ENCODE measurements around the gene FPGT. TPM values are rescaled to one million over a fixed set of nuclear protein-coding genes. Genes with fewer than 3 reads are reported as not detected.

FPGT gene
- total and polyA plus RNA-seq, 9 of the 15 experiments (the other 6 are each of a cell fraction or from before 2014, with no cell fraction given) = 11.6 to 24.3 (median 22.5) TPM

DNA sequence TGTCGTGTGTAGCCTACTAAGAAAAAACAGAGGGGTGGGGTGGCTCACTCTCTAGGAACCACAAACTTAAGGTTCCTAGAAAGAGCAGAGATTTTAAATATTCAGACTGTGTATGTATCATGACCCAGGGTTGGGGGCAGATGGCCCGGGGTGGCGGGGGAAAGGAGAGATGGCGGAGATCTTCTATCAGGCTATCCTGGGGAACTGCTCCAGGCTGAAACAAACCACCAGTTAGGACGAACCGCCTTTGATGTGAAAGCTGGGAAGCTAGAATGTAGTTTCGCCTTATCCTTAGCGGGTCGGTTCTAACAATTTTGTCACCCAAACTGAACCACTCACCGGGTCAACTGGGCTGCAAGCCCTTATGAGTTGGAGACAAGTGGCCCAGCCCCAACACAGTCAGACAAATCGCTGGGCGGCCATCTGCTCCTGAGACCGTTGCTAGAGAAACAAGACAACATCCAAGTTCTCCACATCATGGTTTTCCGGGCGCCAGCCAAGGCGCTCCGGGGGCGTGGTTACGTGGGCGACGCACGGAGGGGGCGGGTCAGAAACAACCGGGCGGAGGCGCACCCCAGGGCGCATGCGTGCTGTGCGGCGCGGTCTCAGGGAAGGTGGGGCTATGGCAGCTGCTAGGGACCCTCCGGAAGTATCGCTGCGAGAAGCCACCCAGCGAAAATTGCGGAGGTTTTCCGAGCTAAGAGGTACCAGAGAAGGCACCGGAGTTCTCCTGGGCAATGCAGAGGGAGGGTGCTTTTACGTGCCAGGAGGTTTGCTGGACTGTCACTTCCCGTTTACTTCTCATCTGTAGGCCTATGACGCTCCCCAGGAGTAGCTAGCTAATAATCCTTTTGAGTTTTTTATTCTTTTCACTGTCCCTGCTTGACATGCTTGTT is at the start of gene FPGT, which contains the start of gene LRRIQ3 (continued):
- TF ChIP-seq, protein P1, sequence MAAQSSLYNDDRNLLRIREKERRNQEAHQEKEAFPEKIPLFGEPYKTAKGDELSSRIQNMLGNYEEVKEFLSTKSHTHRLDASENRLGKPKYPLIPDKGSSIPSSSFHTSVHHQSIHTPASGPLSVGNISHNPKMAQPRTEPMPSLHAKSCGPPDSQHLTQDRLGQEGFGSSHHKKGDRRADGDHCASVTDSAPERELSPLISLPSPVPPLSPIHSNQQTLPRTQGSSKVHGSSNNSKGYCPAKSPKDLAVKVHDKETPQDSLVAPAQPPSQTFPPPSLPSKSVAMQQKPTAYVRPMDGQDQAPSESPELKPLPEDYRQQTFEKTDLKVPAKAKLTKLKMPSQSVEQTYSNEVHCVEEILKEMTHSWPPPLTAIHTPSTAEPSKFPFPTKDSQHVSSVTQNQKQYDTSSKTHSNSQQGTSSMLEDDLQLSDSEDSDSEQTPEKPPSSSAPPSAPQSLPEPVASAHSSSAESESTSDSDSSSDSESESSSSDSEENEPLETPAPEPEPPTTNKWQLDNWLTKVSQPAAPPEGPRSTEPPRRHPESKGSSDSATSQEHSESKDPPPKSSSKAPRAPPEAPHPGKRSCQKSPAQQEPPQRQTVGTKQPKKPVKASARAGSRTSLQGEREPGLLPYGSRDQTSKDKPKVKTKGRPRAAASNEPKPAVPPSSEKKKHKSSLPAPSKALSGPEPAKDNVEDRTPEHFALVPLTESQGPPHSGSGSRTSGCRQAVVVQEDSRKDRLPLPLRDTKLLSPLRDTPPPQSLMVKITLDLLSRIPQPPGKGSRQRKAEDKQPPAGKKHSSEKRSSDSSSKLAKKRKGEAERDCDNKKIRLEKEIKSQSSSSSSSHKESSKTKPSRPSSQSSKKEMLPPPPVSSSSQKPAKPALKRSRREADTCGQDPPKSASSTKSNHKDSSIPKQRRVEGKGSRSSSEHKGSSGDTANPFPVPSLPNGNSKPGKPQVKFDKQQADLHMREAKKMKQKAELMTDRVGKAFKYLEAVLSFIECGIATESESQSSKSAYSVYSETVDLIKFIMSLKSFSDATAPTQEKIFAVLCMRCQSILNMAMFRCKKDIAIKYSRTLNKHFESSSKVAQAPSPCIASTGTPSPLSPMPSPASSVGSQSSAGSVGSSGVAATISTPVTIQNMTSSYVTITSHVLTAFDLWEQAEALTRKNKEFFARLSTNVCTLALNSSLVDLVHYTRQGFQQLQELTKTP (IDR thresholded peaks at IDR 0.05; ENCODE audit: low read depth in 1 of 2, partially characterized antibody in 2 of 2) = no peak
- no peak for TF ChIP-seq CBX5 (IDR thresholded peaks at IDR 0.05; ENCODE audit: borderline replicate concordance, low read depth)
- no peak for TF ChIP-seq RNF219 (CRISPR knock-in tag; IDR thresholded peaks at IDR 0.05)
- TF ChIP-seq POU5F1 (IDR thresholded peaks at IDR 0.05; ENCODE audit: borderline replicate concordance, low read depth, low read length, partially characterized antibody) = no peak
- no peak for TF ChIP-seq NR2C2 (CRISPR knock-in tag; IDR thresholded peaks at IDR 0.05)
- TF ChIP-seq NR2C2 (tag; IDR thresholded peaks at IDR 0.05) = 0 out of 2 replicates have a peak, but pooled peaks have one; percentile 17
- TF ChIP-seq ZNF644 (tag; IDR thresholded peaks at IDR 0.05; ENCODE audit: low read depth) = no peak
- TF ChIP-seq, protein P2, sequence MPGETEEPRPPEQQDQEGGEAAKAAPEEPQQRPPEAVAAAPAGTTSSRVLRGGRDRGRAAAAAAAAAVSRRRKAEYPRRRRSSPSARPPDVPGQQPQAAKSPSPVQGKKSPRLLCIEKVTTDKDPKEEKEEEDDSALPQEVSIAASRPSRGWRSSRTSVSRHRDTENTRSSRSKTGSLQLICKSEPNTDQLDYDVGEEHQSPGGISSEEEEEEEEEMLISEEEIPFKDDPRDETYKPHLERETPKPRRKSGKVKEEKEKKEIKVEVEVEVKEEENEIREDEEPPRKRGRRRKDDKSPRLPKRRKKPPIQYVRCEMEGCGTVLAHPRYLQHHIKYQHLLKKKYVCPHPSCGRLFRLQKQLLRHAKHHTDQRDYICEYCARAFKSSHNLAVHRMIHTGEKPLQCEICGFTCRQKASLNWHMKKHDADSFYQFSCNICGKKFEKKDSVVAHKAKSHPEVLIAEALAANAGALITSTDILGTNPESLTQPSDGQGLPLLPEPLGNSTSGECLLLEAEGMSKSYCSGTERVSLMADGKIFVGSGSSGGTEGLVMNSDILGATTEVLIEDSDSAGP (CRISPR knock-in tag; IDR thresholded peaks at IDR 0.05) = no peak
- TF ChIP-seq HDAC1 (IDR thresholded peaks at IDR 0.05) = 0 out of 4 replicates have a peak, but pooled peaks of 1 of the 2 experiments have one; percentile 31
- no peak for TF ChIP-seq IFI16 (CRISPR knock-in tag; IDR thresholded peaks at IDR 0.05)
- TF ChIP-seq, protein P3, sequence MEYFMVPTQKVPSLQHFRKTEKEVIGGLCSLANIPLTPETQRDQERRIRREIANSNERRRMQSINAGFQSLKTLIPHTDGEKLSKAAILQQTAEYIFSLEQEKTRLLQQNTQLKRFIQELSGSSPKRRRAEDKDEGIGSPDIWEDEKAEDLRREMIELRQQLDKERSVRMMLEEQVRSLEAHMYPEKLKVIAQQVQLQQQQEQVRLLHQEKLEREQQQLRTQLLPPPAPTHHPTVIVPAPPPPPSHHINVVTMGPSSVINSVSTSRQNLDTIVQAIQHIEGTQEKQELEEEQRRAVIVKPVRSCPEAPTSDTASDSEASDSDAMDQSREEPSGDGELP (CRISPR knock-in tag; IDR thresholded peaks at IDR 0.05; ENCODE audit: borderline replicate concordance) = peak; percentile 85

Data from K562 (cell line).